ENCODE measurements around the gene THOC1. TPM values are rescaled to one million over a fixed set of nuclear protein-coding genes. Genes with fewer than 3 reads are reported as not detected.

The THOC1 gene
- total and polyA plus RNA-seq, 2 of the 8 experiments (the other 6 are each of a cell fraction or from before 2014, with no cell fraction given): 19.1 to 66.4 TPM

GRCh38 chr18:231563-231962 lies 36.3 kb downstream of the THOC1 start:
- Histone ChIP-seq H3K27me3 (replicated peaks in 1 of 4; ENCODE audit: control insufficient read depth in 3 of 4, extremely low read depth in 1 of 4, insufficient read depth in 3 of 4, low read length in 3 of 4) (no peaks in the 10 kb centered on the region), H3K79me2 (ENCODE audit: control insufficient read depth in 1 of 2, insufficient read depth in 2 of 2, low read length in 2 of 2) (no peaks in the 10 kb centered on the region), H2BK12ac (ENCODE audit: low read depth, low read length) (no peak overlapping the region), H4K20me1 (replicated peaks in 1 of 2; ENCODE audit: control insufficient read depth in 1 of 2, insufficient read depth in 2 of 2, low read length in 2 of 2) (no peaks in the 10 kb centered on the region), H3K4me1 (replicated peaks in 1 of 4; ENCODE audit: control insufficient read depth in 3 of 4, insufficient read depth in 4 of 4, low read length in 3 of 4) (no peaks in the 10 kb centered on the region), H3K9me3 (ENCODE audit: insufficient read depth in 2 of 2, low read depth in 1 of 2, low read length in 1 of 2) (no peaks in the 10 kb centered on the region), H2BK5ac (ENCODE audit: low read depth, low read length) (no peak overlapping the region), H3K4me2 (ENCODE audit: insufficient read depth in 1 of 2, low read depth in 2 of 2, low read length in 2 of 2) (no peak overlapping the region), H3K18ac (ENCODE audit: extremely low read depth, low read length) (no peak overlapping the region), H3K23ac (ENCODE audit: insufficient read length) (no peak overlapping the region), H4K8ac (ENCODE audit: extremely low read depth, insufficient read depth, low read length) (no peak overlapping the region), H2BK15ac (ENCODE audit: low read length) (no peak overlapping the region), H2AK5ac (ENCODE audit: low read depth, low read length) (no peak overlapping the region), H4K5ac (ENCODE audit: insufficient read length, low read depth, low read length) (no peak overlapping the region), H3K9ac (replicated peaks in 1 of 4; ENCODE audit: extremely low read depth in 1 of 4, low read depth in 3 of 4, low read length in 3 of 4) (no peak overlapping the region), H2BK20ac (ENCODE audit: low read length) (no peak overlapping the region), H3K14ac (ENCODE audit: insufficient read length) (no peak overlapping the region), H2AFZ (ENCODE audit: low read length) (no peak overlapping the region), H3K4me3 (ENCODE audit: extremely low read depth in 1 of 4, insufficient read depth in 2 of 4, low read depth in 3 of 4, low read length in 4 of 4) (no peak overlapping the region), H3K56ac (replicated peaks; ENCODE audit: insufficient read length, low read depth, low read length) (no peak overlapping the region), H3K4ac (replicated peaks; ENCODE audit: insufficient read length, low read depth, low read length) (no peak overlapping the region), H3K23me2 (ENCODE audit: low read depth, low read length) (no peaks in the 10 kb centered on the region), H2BK120ac (replicated peaks; ENCODE audit: low read depth, low read length) (no peak overlapping the region), H4K91ac (replicated peaks; ENCODE audit: insufficient read length, low read length) (no peak overlapping the region), H3K27ac (ENCODE audit: low read depth, low read length) (no peak overlapping the region), H3K36me3 (ENCODE audit: control insufficient read depth in 2 of 4, insufficient read depth in 4 of 4, low read length in 3 of 4) (0 out of 8 replicates have a peak, but pooled peaks cover 0 to 2% (median 0%) of the 10 kb centered on the region in 4 experiments), H3K79me1 (ENCODE audit: low read depth, low read length) (no peaks in the 10 kb centered on the region; the same call in 1 of the 2 replicates)
- POLR2A ChIA-PET (ENCODE audit: partially characterized antibody): no interaction called here
- TF ChIP-seq CEBPB (IDR thresholded peaks at IDR 0.05; ENCODE audit: low read depth, low read length) (no peak), BRCA1 (IDR thresholded peaks at IDR 0.05; ENCODE audit: low read depth, low read length) (no peak), USF2 (IDR thresholded peaks at IDR 0.05; ENCODE audit: low read length) (no peak), ASH2L (IDR thresholded peaks at IDR 0.05; ENCODE audit: low read length) (no peak), JUND (IDR thresholded peaks at IDR 0.05; ENCODE audit: low read length) (no peak), YY1 (IDR thresholded peaks at IDR 0.05; ENCODE audit: low read depth, low read length) (no peak), SP2 (IDR thresholded peaks at IDR 0.05; ENCODE audit: low read length) (no peak), POLR2A (IDR thresholded peaks at IDR 0.05; ENCODE audit: control extremely low read depth in 1 of 2, low read depth in 2 of 2, low read length in 2 of 2) (no peak), RNF2 (IDR thresholded peaks at IDR 0.05; ENCODE audit: borderline replicate concordance, low read depth, low read length, missing control alignments, poor library complexity, severe bottlenecking) (no peak), TCF12 (IDR thresholded peaks at IDR 0.05; ENCODE audit: low read depth, low read length) (no peak), FOSL1 (IDR thresholded peaks at IDR 0.05; ENCODE audit: insufficient read depth, low read depth, low read length) (no peak), JUN (IDR thresholded peaks at IDR 0.05; ENCODE audit: low read depth, low read length) (no peak)
- 89% methylated on average over 1 of the region's 1 CpG; no CpG with 5 or more reads in 1 of the 2 experiments for WGBS, 2 experiments (ENCODE audit: extremely low coverage in 1 of 2, insufficient coverage in 1 of 2, insufficient read length in 1 of 2, insufficient replicate concordance in 2 of 2, low coverage in 1 of 2, low lambda C conversion rate in 2 of 2, missing lambda C conversion rate in 1 of 2)
- DNase-seq (ENCODE audit: low read depth in 1 of 2, low spot score in 2 of 2) (no peak), FAIRE-seq (no peak)
- CTCF ChIA-PET (ENCODE audit: partially characterized antibody): no interaction called here

All from H1 (cell line).